Measurements from ENCODE around the gene PAX3. TPM values are rescaled to one million over a fixed set of nuclear protein-coding genes. Genes with fewer than 3 reads are reported as not detected.

The PAX3 gene
- total RNA-seq, 1 experiment from 2014 or later = not detected

DNA sequence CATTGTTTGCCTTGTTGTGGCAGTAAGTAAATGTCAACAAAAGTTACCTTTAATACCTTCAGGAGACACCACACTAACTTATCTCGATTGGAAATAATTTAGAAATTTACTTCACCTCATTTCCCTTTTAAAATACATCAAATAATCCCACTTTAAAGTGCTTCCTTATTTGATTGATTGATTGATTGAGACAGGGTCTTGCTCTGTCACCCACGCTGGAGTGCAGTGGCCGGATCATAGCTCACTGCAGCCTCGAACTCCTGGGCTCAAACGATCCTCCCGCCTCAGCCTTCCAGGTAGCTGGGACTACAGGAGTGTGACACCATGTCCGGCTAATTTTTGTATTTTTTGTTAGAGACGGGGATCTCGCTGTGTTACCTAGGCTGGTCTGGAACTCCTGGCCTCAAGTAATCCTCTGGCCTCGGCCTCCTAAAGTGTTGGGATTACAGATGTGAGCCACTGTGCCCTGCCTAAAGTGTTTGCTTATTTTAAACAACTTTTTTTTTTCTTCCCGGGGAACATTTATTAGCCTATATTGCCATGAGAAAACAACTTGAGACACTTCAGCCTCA is 12.0 kb upstream of the PAX3 start:
- DNase-seq (ENCODE audit: low spot score) = no peak

DNA sequence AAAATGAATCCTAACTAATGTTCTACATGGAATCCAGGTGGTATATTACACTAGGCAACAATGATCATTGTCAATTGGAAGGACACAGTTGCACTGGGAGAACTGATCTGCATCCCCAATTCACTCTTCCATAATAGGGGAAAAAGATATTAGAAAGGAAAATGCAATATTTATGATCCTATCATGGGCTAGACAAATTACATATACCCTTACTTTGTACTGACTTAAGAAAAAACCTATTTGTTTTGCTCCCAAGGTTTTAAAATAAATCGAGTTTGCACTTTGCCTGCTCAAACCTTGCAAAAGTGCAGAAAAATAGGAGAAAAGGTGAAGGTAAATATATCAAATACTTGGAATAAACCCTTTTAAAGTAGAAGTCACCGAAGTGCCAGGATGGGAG is 11.0 kb upstream of the PAX3 start:
- DNase-seq (ENCODE audit: low spot score) = no peak

GRCh38 chr2:222309361-222309760 is 10.6 kb upstream of the PAX3 start:
- DNase-seq (ENCODE audit: low spot score) = no peak

GRCh38 chr2:222307978-222308730 is 9.4 kb upstream of the PAX3 start:
- DNase-seq (ENCODE audit: low spot score) = no peak

GRCh38 chr2:222307143-222307756 is 8.5 kb upstream of the PAX3 start:
- DNase-seq (ENCODE audit: low spot score) = peak; percentile 26

DNA sequence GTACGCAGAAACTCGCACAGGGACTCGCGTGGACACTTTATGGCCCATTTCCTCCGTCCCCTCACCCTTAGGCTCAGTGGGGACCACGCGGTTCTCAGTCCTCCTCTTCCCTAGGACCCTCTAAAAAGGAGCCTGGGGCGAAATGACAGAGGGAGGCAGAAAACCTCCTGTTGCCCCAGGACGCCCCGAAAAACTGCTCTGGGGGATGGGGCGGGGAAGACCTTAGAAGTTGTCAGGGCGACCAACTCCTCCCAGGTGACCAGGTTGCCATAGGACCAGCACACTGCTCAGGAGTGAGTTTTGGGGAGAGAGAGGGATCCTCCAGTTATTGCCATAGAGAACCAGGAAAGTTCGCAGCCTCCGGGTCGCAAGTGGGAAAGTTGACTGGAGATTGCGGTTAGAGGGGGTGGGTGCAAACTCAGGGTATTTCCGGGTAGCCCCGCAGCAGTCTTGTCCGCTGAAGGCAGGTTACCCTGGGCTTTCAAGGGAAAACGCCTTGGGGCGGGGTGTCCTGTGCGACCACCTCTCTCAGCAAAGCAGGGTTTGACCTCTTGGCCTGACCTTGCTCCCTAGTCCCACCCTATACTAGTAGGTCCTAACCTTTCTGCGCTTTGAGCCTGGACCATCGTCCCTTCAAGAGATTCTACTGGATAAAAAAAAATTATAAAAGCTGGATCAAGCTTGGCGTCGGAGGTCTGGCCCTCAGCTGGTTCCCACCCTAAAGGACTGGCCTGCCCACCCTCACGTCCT is 7.8 kb upstream of the PAX3 start:
- DNase-seq (ENCODE audit: low spot score) = no peak

- DNase-seq (ENCODE audit: low spot score) = peak; percentile 2
These were observed 7.0 kb upstream of the PAX3 start for GRCh38 chr2:222305516-222306392.

DNA sequence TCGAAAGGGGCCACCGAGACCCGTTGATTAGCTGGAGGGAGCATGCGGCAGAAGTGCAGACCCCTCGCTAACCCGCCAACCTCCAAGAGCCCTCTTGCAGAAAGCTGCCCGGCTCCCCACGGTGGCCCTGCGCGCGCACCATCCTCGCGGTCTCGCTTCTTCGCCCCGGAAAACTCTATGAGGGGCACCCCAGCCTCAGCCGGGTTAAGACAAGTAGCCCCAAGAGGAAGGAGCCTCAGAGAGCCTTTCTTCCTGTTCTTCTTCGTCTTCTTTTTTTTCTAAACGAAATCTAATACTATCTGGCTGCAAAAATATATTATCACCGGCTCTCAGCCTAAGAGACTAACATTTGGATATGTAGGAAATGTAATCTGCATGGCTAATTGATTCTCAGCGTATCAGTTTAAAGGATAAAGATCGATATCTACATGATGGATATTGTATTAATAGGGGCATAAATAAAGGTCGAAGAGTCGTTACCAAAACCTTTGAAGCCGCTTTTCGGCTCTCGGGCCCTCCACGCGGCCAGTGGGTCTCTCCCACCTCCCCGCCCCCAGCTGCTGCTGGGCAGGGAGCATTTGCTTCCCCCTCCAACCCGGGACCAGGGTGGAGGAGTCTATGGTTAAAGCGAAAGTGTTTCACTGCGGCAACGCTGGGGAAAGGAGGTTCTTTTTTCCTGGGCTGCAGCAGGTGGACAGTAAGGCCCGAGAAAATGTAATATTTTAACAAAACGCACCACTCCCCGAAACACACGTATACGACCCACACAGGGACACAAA is 6.1 kb upstream of the PAX3 start:
- DNase-seq (ENCODE audit: low spot score) = no peak

DNA sequence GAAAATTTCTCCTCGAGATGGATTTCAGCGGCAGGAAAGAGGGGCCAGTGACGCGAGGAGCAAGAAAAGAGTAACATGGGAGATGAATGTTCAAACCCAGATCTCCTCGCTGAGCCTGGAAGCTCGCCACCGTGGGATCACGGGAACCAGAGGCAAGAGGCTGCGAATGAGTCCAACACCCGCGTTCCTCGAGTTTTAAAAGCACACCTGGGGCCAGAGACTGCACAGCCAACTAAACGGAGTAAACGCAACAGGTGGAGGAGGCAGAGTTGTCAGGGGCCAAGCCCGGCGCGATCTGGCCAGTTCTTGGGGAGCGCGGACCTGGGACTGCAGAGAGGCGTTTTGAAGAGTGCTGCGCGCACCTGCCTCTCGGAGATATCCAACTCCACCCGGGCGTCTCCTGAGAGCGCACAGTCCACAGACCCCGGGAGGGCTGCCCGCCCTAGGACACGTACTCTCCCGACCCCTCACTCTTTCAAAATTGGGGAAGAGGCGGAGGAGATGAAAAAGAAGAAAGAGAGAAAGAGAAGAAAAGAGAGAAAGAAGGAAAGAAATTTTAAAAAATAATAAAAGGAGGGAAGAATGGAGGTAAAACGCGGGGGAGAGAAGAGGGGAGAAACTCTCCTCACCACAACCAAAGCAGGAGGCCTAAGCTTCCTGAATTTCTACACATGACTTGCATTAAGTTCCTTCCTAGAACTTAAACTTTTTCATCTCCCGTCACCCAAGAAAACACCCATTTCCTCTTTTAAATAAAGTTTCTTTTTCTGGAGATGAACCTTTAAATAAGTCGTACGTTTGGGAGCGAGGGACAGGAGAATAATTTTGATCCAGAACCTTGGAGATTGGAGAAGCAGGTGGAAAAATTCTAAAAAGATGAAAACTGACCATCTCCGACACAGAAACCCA is 5.3 kb upstream of the PAX3 start:
- DNase-seq (ENCODE audit: low spot score) = no peak

DNA sequence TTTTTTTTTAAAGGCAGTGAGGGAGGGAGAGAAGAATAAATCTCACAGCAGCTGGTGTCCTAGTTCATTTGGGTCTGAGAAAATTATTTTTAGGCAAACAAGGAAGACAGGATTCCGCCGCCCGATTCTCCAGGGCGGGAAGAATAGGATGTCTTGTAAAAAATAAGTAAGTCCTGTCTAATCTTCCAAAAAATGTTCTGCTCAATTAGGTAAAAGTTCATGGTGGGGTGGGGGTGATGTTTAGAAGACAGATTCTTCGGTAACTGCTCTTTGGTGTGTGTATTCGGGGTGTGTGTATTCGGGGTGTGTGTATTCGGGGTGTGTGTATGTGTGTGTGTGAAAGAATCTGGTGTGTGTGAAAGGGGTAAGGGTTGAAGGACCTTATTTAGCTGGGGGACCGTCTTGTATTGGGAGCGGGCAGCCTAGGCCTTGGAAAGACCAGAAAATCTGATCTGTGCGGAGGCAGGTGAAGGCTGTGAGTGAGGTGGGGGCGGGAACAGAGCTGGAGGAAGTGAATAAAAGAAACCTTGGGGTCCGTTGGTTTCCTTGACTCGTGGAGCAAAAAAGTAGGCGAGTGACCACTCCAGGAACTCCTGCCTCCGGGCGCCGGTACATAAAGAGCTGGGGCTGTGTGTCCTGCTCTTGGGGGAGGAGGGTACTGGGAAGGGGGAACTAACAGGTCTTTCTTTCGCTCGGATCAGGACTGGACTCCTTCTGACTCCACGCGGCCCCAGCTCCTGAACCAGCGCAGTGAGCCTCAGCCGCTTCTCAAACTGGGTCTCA is 4.4 kb upstream of the PAX3 start:
- DNase-seq (ENCODE audit: low spot score) = no peak

- DNase-seq (ENCODE audit: low spot score) = no peak
These were observed 3.6 kb upstream of the PAX3 start for GRCh38 chr2:222302178-222303018.

DNA sequence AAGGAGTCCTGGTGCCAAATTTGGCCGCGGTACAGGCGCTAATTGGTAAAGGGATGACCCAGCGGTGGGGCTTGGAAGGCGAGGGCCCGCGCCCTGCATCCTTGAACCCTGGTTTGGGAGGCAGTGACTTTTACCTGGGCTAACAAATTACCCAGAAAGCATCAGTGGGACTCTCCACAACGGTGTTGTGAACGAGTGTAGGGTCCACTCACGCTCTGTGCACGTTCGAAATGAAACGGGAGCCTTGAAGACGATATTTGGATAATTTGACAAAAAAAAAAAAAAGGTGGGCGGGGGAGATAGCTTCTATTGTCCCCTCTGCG is 3.0 kb upstream of the PAX3 start:
- no peak for DNase-seq (ENCODE audit: low spot score)

DNA sequence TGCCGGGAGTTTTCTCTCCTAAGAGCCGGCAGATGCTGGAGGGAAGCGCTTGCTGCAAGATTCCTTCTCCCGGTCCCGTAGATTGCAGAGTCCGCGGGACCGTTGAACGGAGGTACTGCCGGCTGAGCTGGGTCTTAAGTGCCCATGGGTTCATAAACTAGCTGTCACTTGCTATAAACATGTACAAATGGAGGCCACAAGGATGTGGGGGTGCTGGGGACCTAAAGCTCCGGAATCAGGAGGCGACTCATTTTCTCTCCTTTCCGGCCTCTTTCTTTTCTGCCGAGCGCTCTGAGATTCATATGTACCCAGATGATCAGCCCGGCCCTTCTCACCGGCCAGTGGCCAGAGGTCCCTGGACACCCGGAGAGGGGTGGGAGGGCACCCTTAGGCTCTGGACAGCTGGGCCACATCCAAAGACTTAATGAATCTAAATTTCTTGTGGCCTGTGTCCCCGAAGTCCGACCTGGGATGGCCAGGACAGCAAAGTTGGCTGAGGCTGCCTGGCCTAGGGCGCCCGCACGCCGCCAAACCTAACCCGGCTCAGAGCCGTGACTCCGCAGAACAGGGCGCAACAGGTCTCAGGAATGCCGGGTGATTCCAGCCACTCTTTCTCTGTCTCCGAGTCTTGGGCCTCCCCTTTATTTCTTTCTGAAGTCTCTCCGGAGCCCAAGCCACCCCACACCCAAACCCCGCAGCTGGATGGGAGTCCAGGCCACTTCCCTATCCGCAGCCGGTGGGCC is 2.4 kb upstream of the PAX3 start:
- DNase-seq (ENCODE audit: low spot score) = no peak

DNA sequence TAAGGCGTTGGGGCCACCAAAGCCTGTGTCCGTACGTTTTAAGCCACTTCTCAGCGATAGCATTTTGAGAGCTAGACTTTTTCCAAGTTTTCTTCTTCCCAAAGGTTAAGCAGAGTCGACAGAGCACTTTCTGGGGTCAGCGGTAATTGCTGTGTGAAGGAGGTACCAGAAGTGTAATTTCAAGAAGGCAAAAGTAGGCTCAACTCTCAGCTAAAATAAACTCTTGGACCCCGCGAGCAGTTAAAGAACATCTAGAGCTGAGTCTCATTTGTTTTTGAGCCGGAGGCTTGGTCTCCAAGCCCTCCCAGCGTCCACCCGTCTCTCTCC is 1.9 kb upstream of the PAX3 start:
- DNase-seq (ENCODE audit: low spot score) = no peak

- no peak for DNase-seq (ENCODE audit: low spot score)
These were observed 1.3 kb upstream of the PAX3 start for GRCh38 chr2:222299906-222300725.

GRCh38 chr2:222298001-222298310 is 842 bp downstream of the PAX3 start:
- DNase-seq (ENCODE audit: low spot score) = no peak

- DNase-seq (ENCODE audit: low spot score) = no peak
These were observed 1.2 kb downstream of the PAX3 start for GRCh38 chr2:222297600-222297935.

Data from HT-29 (cell line).